GM19025 (cell line): ENCODE data around the gene GPAM.
"Not testable (repeated sequence)": the region's sequence is repeated elsewhere in the genome, so short reads cannot be mapped to it uniquely, and the experiment has no call there.

Experiments
- ATAC-seq: cut with Tn5 transposase; IDR thresholded peaks from one replicate; pipeline ENCODE4 v1.9.1; 2021; ENCODE audit warnings: mild to moderate bottlenecking, low read depth, moderate library complexity; ENCODE audit not compliant: unreplicated experiment

Gene GPAM

DNA sequence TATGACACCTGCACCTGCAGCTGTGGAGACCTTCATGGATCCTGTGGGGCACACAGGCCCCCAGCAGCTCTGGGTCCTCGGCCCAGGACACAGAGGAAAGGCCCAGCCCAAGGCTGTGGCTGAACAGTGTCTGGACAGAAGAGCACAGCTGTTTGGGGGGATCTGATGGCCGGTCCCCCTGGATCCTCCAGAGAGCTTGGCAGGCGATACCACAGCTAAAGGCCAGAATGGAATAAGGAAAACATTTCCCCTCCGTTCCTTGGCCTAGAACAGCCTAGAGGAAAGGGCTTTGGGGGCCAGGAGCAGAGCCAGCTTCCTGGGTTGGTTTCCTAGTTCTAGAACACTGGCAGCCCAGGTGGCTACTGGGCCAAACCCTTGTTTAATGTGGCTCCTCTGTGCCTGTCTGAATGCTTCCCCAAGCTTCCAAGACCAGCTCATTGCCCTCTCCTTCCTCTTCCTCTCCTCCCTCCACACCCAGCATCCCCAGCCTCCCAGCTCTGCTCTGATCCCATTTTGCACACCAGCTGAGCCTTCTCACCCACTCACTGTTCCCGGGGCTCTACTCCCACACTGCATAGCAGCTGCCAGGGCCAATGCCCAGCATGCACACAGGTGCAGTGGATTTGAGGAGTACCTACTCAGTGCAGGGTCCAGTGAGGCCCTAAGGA lies 46.9 kb downstream of the GPAM start:
- ATAC-seq, result no peak

DNA sequence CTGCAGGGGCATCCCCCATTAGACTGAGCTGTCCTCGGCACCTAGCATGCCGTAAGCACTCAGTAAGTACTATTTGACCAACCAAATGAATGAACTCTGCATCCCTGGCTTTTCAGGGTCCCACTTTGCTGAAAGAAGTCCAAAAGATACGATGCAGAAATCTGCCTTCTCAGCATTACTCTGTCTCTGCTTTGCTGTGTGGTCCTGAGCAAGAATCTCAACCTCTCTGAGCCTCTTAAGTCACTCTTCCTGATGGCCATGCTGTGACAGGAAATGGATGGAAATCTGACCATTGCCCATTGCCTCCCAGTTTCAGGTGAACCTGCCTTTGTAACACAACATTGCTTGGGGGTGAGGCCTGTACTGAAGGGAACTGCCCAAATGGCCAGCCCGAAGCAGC lies 48.0 kb downstream of the GPAM start:
- ATAC-seq, result no peak

DNA sequence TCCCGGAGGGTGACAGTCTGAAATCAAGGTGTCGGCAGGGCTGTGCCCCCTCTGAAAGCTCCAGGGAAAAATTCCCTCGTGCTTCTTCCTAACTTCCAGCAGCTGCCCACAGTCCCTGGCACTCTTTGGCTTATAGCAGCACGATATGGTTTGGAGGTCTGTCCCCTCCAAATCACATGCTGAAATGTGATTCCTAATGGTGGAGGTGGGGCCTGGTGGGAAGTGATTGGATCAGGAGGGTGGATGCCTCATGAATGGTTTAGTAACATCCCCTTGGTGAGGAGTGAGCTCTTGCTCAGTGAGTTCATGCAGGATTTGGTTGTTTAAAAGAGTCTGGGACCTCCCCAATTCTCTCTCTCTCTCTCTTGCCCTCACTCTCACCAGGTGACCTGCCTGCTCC lies 51.1 kb downstream of the GPAM start:
- ATAC-seq, result no peak

DNA sequence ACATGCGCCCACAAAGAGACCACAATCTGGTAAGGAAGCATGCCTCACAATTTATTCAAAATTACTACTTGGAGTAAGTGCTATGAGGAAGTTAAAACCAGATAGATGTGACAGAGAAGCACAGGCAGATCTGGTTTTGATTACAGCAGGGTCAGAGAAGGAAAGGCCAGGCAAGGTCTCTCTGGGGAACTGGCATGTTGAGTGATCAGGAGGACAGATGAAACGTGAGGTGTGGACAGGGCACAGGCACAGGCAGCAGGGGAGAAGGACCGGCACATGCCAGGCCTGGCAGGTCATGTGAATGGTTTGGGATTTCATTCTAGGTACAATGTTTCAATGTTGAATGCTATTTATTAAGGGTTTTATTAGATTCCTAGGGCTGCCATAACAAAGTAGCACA lies 51.6 kb downstream of the GPAM start:
- no peak for ATAC-seq

DNA sequence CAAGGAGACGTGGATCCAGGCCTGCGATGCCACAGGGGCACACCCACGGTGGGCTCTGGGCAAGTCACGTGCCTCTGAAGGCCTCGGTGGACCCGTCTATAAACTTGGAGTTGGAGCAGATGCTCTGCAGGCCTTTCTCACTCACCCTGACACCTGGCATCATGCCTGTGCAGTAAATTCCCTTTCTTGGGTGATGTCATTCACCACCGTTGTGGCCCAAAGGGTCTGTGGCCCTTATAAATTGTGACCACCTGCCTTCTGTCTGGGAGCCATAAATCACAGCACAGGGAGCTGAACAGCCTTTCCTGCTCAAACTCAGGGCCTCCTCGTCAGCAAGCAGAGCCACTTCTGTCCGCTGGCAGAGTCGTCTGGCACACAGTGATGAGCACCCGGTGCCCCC lies 52.2 kb downstream of the GPAM start:
- ATAC-seq, result no peak

DNA sequence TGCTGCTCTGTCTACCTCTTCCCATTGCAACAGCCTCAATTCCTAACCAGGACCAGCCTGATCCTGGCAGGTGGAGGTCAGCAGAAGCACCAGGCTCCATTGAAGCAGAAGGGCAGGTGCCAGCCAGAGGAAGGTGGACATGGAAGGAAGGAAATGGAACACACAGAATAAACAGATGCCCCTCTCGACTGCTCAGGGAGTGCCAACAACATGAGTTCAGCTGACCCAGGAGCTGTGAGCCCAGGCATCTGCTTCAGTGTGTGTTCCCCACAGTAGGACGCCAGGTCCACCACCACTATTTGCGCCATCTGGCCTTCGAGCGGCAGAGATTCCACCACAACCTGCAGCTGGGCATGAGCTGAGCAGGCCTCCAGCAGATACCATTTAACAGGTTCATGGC lies 56.7 kb downstream of the GPAM start:
- ATAC-seq, result no peak

DNA sequence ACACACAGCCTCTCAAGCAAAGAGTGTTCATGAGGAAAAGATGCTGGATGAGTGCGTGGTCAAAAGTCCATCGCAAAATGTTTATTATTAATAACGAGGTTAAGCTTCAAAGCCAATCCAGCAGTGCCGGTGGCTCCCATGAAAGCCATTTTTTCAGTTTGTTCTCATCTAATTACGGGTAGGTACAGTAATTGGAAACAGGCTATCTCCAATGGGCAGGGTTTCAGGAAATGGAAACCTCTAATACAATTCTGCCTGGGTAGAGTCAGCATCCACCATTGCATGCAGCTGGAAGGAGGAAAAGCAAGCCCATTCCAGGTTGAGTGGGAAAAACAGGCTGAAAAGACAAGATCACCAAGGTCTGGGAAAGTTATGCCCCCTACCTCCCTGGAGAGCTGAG lies 57.4 kb downstream of the GPAM start:
- no peak for ATAC-seq

DNA sequence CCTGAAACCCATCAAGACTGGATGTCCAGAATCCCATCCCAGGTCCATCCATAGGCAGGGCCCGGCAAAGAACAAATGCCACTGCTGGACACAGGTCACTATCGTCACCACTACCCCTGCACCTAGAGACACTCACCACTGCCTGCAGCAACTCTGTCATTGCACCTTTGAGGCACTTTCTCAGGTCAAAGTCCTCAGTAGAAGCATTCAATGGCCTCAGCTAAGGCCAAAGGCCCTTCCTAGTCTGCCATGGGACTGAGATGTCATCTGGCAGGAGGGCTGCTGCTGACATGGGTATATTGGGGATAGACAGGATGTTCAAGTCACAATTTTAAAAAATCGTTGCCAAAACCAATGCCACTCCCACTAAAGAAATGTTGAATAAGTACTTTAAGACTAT lies 58.7 kb downstream of the GPAM start:
- no peak for ATAC-seq

DNA sequence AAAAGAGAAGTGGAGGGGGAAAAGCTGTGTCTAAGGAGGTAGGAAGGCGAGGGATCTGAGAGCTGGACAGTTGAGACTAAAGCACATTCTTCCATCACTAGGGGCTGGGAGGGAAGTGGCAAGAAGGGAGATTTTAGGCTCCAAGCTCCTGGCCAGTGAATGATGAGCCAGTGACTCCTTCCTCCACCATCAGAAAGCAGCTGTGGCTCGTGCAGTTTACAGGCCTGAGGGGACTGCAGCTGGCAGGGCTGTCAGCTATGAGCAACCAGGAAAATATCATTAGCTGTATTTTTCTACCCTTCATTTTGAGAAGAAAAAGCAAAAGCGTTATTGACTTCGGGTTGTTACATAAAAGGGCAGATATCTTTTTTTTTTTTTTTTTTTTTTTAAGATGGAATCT lies 60.7 kb downstream of the GPAM start:
- no peak for ATAC-seq

DNA sequence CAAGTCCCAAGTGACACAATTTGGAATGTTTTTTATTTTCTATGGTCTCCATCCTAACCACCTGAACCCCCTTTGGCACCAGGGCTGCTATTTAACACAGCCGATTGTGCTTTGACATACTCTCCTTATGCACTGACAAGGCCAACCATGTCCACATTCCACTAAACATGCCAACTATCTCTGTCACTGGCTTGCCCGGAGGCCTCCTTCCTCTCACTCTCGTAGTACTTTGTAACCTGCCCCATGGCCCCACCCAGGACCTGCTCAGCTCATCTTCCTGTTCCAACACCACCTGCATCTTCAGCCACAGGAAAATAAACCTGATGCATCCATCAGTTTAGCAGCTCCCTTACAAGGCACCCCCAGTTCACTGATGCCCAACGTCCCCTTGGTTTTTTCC lies 63.1 kb downstream of the GPAM start:
- ATAC-seq, result no peak

DNA sequence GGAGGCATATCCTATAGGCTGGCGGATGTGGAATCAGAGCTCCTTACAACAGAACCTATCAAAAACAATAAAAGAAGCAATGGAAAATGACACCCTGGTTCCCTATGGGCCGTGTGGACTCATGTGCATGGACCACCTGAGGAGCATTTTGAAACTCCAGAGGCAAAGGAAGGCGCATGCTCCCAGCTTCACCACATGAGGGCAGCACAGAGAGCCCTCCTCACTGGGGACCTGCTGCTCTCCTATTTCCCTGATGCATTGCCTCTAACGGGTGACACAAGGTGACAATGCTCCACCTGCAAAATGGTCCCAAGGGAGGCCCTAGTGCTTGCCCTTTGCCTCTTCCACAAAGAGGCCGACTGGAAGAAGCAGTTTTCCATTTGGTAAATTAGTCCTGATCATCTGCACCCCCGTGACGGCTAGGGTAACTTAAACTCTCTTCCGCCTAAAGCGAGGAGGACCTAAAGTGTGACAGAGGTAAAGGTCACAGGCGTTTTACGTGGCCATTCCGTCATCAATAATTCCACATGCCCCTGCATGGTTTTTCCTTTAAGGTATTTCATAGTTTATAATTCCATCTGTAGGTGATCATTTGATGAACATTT lies 67.7 kb downstream of the GPAM start:
- no peak for ATAC-seq

DNA sequence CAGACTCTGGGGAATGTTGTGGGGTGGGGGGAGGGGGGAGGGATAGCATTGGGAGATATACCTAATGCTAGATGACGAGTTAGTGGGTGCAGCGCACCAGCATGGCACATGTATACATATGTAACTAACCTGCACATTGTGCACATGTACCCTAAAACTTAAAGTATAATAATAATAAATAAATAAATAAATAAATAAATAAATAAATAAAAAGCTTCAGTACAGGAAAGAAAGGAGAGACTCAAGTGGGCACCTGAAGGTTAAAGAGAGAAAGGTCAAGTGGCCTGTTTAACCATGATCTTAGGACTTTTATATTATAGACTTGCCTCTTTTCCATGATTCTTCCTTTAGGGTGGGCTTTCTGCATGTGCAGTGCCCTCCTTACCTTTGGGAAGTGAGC lies 73.8 kb downstream of the GPAM start:
- ATAC-seq, result not testable (repeated sequence)
